Keratinocyte (primary cell): ENCODE measurements around the gene DCLK1.

ENCODE experiments used
- EZH2 ChIP-seq: IDR thresholded peaks from one replicate; pipeline ENCODE4 v1.6.1; 2012; ENCODE audit warnings: inconsistent platforms, mild to moderate bottlenecking, low read length, moderate library complexity
- TF ChIP-seq, protein P1 (sequence below), 3 experiments: IDR thresholded peaks in 1 of 3; conservative IDR thresholded peaks in 1 of 3; optimal IDR thresholded peaks in 1 of 3; 2 replicates in 2 of 3; 3 replicates in 1 of 3; pipeline versions ENCODE3 to v1.5.1; 2011; ENCODE audit warnings: low read length in 3 of 3, mild to moderate bottlenecking in 3 of 3, moderate library complexity in 2 of 3, control low read depth in 1 of 3, inconsistent platforms in 1 of 3; ENCODE audit not compliant: insufficient read depth in 2 of 3; ENCODE audit errors: extremely low read depth in 1 of 3

- TF ChIP-seq, protein P1, sequence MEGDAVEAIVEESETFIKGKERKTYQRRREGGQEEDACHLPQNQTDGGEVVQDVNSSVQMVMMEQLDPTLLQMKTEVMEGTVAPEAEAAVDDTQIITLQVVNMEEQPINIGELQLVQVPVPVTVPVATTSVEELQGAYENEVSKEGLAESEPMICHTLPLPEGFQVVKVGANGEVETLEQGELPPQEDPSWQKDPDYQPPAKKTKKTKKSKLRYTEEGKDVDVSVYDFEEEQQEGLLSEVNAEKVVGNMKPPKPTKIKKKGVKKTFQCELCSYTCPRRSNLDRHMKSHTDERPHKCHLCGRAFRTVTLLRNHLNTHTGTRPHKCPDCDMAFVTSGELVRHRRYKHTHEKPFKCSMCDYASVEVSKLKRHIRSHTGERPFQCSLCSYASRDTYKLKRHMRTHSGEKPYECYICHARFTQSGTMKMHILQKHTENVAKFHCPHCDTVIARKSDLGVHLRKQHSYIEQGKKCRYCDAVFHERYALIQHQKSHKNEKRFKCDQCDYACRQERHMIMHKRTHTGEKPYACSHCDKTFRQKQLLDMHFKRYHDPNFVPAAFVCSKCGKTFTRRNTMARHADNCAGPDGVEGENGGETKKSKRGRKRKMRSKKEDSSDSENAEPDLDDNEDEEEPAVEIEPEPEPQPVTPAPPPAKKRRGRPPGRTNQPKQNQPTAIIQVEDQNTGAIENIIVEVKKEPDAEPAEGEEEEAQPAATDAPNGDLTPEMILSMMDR (optimal IDR thresholded peaks at IDR 0.05 in 1 of 3, IDR thresholded peaks at IDR 0.05 in 1 of 3, conservative IDR thresholded peaks at IDR 0.05 in 1 of 3; ENCODE audit: extremely low read depth in 1 of 3, insufficient read depth in 2 of 3, low read length in 3 of 3) = no peak
- no peak for TF ChIP-seq EZH2
These were observed 185.8 kb downstream of the DCLK1 start for GRCh38 chr13:35945368-35945767.
